Stimulated activated CD4-positive, alpha-beta T cell treated with anti-CD3 and anti-CD28 coated beads, Interleukin-12 subunit alpha, Interleukin-12 subunit beta, amount 100 ng/mL, for 24 hours (primary cell): ENCODE results near the gene PDIA2.
"Not testable (repeated sequence)": the region's sequence is repeated elsewhere in the genome, so short reads cannot be mapped to it uniquely, and the experiment has no call there.

Experiments used
- DNase-seq, 2 experiments: peaks; one replicate each; pipeline ENCODE4 v3.0.0-alpha.2; 2020; ENCODE audit warnings: low read depth in 2 of 2

PDIA2 gene

GRCh38 chr16:330741-331140 lies 47.8 kb downstream of the PDIA2 start:
- DNase-seq, result no peak

- not testable (repeated sequence) for DNase-seq
These were observed 48.3 kb downstream of the PDIA2 start for GRCh38 chr16:331181-331814.

GRCh38 chr16:333406-334094 lies 50.6 kb downstream of the PDIA2 start:
- DNase-seq, result no peak

GRCh38 chr16:334164-334832 lies 51.3 kb downstream of the PDIA2 start:
- not testable (repeated sequence) for DNase-seq

- not testable (repeated sequence) for DNase-seq
These were observed 52.1 kb downstream of the PDIA2 start for GRCh38 chr16:334861-335632.

- no peak for DNase-seq
These were observed 53.3 kb downstream of the PDIA2 start for GRCh38 chr16:336269-336668.
